ENCODE measurements around the gene FRMPD2.
A peak's percentile ranks its signal among the peaks of the same experiment; 100 is the strongest.

The FRMPD2 gene

DNA sequence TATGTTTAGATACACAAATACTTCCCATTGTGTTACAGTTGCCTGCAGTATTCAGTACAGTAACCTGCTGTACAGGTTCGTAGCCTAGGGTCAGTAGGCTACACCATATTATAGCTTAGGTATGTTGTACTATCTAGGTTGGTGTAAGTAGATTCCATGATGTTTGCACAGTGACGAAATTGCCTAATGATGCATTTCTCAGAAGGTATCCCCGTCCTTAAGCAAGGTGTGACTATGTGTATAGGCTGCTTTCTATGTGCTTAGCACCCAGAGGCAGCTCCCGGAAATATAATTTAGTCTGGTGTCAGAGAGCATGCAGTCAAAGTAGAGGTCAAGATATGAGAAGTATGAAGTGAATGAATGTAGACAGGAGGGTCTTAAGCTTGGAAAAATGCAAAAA is 41.7 kb upstream of the FRMPD2 start:
- TF ChIP-seq, protein P1, sequence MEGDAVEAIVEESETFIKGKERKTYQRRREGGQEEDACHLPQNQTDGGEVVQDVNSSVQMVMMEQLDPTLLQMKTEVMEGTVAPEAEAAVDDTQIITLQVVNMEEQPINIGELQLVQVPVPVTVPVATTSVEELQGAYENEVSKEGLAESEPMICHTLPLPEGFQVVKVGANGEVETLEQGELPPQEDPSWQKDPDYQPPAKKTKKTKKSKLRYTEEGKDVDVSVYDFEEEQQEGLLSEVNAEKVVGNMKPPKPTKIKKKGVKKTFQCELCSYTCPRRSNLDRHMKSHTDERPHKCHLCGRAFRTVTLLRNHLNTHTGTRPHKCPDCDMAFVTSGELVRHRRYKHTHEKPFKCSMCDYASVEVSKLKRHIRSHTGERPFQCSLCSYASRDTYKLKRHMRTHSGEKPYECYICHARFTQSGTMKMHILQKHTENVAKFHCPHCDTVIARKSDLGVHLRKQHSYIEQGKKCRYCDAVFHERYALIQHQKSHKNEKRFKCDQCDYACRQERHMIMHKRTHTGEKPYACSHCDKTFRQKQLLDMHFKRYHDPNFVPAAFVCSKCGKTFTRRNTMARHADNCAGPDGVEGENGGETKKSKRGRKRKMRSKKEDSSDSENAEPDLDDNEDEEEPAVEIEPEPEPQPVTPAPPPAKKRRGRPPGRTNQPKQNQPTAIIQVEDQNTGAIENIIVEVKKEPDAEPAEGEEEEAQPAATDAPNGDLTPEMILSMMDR (IDR thresholded peaks at IDR 0.05; ENCODE audit: low read depth, low read length, poor library complexity, severe bottlenecking) = no peak
- TF ChIP-seq EZH2phosphoT487 (IDR thresholded peaks at IDR 0.05; ENCODE audit: borderline replicate concordance, low read length) = no peak
- Histone ChIP-seq H3K4me1 (ENCODE audit: control insufficient read depth, low read length) (peaks cover 6% of the 10 kb centered on the region), H3K4me3 (ENCODE audit: low read length) (no peak overlapping the region), H3K79me2 (ENCODE audit: control insufficient read depth, low read length) (peaks cover 40% of the 10 kb centered on the region), H3K27ac (ENCODE audit: low read depth, low read length) (no peak overlapping the region), H3K9me2 (replicated peaks; ENCODE audit: control insufficient read depth, low read length) (no peaks in the 10 kb centered on the region), H3F3A (ENCODE audit: control insufficient read depth, insufficient read depth) (no peaks in the 10 kb centered on the region), H3K9me3 (ENCODE audit: control insufficient read depth, insufficient read depth, low read length) (no peaks in the 10 kb centered on the region), H3K36me3 (ENCODE audit: control insufficient read depth, low read length) (no peaks in the 10 kb centered on the region), H3K27me3 (ENCODE audit: control insufficient read depth, low read length) (no peaks in the 10 kb centered on the region), H4K20me1 (ENCODE audit: control insufficient read depth, insufficient read depth, low read depth, low read length) (0 out of 2 replicates have a peak, but pooled peaks cover 3% of the 10 kb centered on the region), H3K4me2 (ENCODE audit: low read length) (no peak overlapping the region)

DNA sequence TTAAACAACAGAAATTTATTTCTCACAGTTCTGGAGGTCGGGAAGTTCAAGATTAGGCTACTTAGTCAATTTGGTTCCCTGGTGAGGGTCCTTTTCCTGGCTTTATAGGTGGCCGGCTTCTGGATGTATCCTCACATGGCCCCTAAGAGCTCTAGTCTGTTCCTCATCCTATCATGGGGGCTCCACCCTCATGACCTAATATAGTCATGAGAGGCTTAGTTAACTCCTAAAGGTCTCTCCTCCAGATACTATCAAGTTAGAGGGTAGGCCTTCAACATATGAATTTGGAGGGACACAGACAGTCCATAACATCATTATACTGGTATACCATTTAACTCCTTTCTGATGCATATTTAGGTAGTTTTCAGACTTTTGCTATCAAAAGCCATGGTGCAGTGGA is 39.6 kb upstream of the FRMPD2 start:
- Histone ChIP-seq H3K9me2 (replicated peaks; ENCODE audit: control insufficient read depth, low read length) (no peaks in the 10 kb centered on the region), H3K36me3 (ENCODE audit: control insufficient read depth, low read length) (no peaks in the 10 kb centered on the region), H3K79me2 (ENCODE audit: control insufficient read depth, low read length) (peaks cover 58% of the 10 kb centered on the region), H3K4me2 (ENCODE audit: low read length) (no peak overlapping the region), H3K9me3 (ENCODE audit: control insufficient read depth, insufficient read depth, low read length) (no peaks in the 10 kb centered on the region), H4K20me1 (ENCODE audit: control insufficient read depth, insufficient read depth, low read depth, low read length) (peaks cover 9% of the 10 kb centered on the region; the same call in 1 of the 2 replicates), H3K4me3 (ENCODE audit: low read length) (no peak overlapping the region), H3K27me3 (ENCODE audit: control insufficient read depth, low read length) (no peaks in the 10 kb centered on the region), H3K27ac (ENCODE audit: low read depth, low read length) (no peak overlapping the region), H3K4me1 (ENCODE audit: control insufficient read depth, low read length) (peaks cover 14% of the 10 kb centered on the region), H3F3A (ENCODE audit: control insufficient read depth, insufficient read depth) (no peaks in the 10 kb centered on the region)
- TF ChIP-seq, protein P1 (IDR thresholded peaks at IDR 0.05; ENCODE audit: low read depth, low read length, poor library complexity, severe bottlenecking) = no peak
- TF ChIP-seq EZH2phosphoT487 (IDR thresholded peaks at IDR 0.05; ENCODE audit: borderline replicate concordance, low read length) = no peak

- H3F3A ChIP-seq (ENCODE audit: control insufficient read depth, insufficient read depth) = no peaks in the 10 kb centered on the region
- H3K9me2 ChIP-seq (replicated peaks; ENCODE audit: control insufficient read depth, low read length) = no peaks in the 10 kb centered on the region
- H3K9me3 ChIP-seq (ENCODE audit: control insufficient read depth, insufficient read depth, low read length) = no peaks in the 10 kb centered on the region
- H3K4me1 ChIP-seq (ENCODE audit: control insufficient read depth, low read length) = peaks cover 27% of the 10 kb centered on the region
- H4K20me1 ChIP-seq (ENCODE audit: control insufficient read depth, insufficient read depth, low read depth, low read length) = peaks cover 14% of the 10 kb centered on the region; the same call in 1 of the 2 replicates
- H3K27me3 ChIP-seq (ENCODE audit: control insufficient read depth, low read length) = no peaks in the 10 kb centered on the region
- H3K79me2 ChIP-seq (ENCODE audit: control insufficient read depth, low read length) = peaks cover 56% of the 10 kb centered on the region
- 0 out of 2 replicates have a peak overlapping the region, but pooled peaks have one; percentile 14 for H3K4me2 ChIP-seq (ENCODE audit: low read length)
- TF ChIP-seq, protein P1 (IDR thresholded peaks at IDR 0.05; ENCODE audit: low read depth, low read length, poor library complexity, severe bottlenecking) = peak; percentile 62
- TF ChIP-seq EZH2phosphoT487 (IDR thresholded peaks at IDR 0.05; ENCODE audit: borderline replicate concordance, low read length) = no peak
- H3K27ac ChIP-seq (ENCODE audit: low read depth, low read length) = no peak overlapping the region
- no peaks in the 10 kb centered on the region for H3K36me3 ChIP-seq (ENCODE audit: control insufficient read depth, low read length)
- no peak overlapping the region for H3K4me3 ChIP-seq (ENCODE audit: low read length)
Observed at GRCh38 chr10:48309711-48310226, 35.3 kb upstream of the FRMPD2 start.

Data from DOHH2 (cell line).